Left ventricle myocardium inferior (tissue), 1 donor: ENCODE data around the gene NRIP2. TPM values are rescaled to one million over a fixed set of nuclear protein-coding genes. Genes with fewer than 3 reads are reported as not detected.

ENCODE experiments used
- DNase-seq: peaks from one replicate; pipeline ENCODE4 v3.0.0-alpha.2; 2020
- H3K27ac ChIP-seq: fragments of 200-600 bp; replicated peaks from 2 replicates; pipeline ENCODE4 v1.8.0; 2021
- H3K27me3 ChIP-seq: fragments of 200-600 bp; 2 replicates; pipeline ENCODE4 v1.8.0; 2021; ENCODE audit warnings: low read depth
- H3K36me3 ChIP-seq: fragments of 200-600 bp; 2 replicates; pipeline ENCODE4 v1.8.0; 2021
- H3K4me1 ChIP-seq: fragments of 200-600 bp; 2 replicates; pipeline ENCODE4 v1.8.0; 2021
- H3K4me3 ChIP-seq: fragments of 200-600 bp; 2 replicates; pipeline ENCODE4 v1.8.0; 2021; ENCODE audit warnings: mild to moderate bottlenecking, moderate library complexity
- H3K9me3 ChIP-seq: fragments of 200-600 bp; replicated peaks from 2 replicates; pipeline ENCODE4 v1.8.0; 2021
- intact Hi-C: fragments of 100-400 bp; cut with micrococcal nuclease; formaldehyde crosslinking; loops from one replicate; pipeline ENCODE4 v1.11.0; 2022
- total RNA-seq: library from RNA; stranded (reverse); fragmentation: NEBNext Ultra II Directional; extraction: Animal tissue kit (Norgen Biotek cat#: 25700); gene quantifications from one replicate; pipeline ENCODE4 v1.2.1, GENCODE V29; 2021
- TF ChIP-seq, protein P1 (sequence below): fragments of 200-600 bp; IDR thresholded peaks from 2 replicates; pipeline ENCODE4 v1.8.0; 2021; ENCODE audit warnings: antibody characterized with exemption, mild to moderate bottlenecking, borderline replicate concordance
- donor health status: DM: no; HTN: yes; CAD: no; lungs with severe emphysema.

The NRIP2 gene
- total RNA-seq, 1 donor from 2014 or later = 1.2 TPM

DNA sequence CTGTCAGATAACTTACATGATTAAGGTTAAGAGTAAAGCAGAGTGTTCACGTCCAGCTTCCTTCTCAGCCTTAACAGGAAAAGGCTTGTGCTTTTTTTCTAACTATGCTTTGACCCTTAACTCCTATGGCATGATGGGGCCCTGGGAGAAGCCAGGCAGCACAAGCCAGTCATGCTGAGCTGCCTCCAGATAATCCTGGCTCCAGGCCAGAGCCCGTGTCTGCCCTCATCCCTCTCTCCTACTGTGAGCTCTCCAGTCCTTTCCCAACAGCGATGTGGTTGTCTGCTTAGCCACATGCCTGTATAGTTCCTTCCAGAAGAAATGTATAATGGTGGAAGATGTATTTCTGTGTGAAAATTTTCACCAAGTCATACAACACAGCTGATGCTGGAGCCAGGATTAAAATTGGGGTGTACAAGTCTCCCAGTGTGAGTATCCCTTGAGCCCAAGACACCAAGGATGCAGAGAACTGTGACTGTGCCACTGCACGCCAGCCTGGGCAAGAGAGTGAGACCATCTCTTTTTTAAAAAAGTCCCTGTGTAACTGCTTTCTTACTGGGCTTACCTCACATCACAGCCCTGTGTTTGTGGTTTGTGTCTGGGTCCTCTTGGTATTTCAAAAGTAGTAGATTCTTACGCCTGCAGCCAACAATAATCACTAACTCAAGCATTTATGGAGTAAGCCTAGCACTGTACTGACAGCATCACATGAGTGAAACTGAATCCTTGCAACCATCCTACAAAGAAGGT lies 30.3 kb downstream of the NRIP2 start:
- Histone ChIP-seq H3K36me3 (peaks cover 61% of the 10 kb centered on the region), H3K4me3 (no peak overlapping the region), H3K9me3 (no peaks in the 10 kb centered on the region), H3K4me1 (peaks cover 50% of the 10 kb centered on the region), H3K27me3 (no peaks in the 10 kb centered on the region), H3K27ac (peak overlapping the region; percentile 69)
- TF ChIP-seq, protein P1, sequence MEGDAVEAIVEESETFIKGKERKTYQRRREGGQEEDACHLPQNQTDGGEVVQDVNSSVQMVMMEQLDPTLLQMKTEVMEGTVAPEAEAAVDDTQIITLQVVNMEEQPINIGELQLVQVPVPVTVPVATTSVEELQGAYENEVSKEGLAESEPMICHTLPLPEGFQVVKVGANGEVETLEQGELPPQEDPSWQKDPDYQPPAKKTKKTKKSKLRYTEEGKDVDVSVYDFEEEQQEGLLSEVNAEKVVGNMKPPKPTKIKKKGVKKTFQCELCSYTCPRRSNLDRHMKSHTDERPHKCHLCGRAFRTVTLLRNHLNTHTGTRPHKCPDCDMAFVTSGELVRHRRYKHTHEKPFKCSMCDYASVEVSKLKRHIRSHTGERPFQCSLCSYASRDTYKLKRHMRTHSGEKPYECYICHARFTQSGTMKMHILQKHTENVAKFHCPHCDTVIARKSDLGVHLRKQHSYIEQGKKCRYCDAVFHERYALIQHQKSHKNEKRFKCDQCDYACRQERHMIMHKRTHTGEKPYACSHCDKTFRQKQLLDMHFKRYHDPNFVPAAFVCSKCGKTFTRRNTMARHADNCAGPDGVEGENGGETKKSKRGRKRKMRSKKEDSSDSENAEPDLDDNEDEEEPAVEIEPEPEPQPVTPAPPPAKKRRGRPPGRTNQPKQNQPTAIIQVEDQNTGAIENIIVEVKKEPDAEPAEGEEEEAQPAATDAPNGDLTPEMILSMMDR = no peak
- intact Hi-C loops = no loop called here
- peak; percentile 76 for DNase-seq

GRCh38 chr12:2803635-2804392 lies 31.0 kb downstream of the NRIP2 start:
- Histone ChIP-seq H3K27ac (peak overlapping the region; percentile 69), H3K9me3 (no peaks in the 10 kb centered on the region), H3K4me1 (peaks cover 55% of the 10 kb centered on the region), H3K36me3 (peaks cover 69% of the 10 kb centered on the region), H3K4me3 (no peak overlapping the region), H3K27me3 (no peaks in the 10 kb centered on the region)
- TF ChIP-seq, protein P1 = no peak
- no peak for DNase-seq
- intact Hi-C loops = no loop called here

DNA sequence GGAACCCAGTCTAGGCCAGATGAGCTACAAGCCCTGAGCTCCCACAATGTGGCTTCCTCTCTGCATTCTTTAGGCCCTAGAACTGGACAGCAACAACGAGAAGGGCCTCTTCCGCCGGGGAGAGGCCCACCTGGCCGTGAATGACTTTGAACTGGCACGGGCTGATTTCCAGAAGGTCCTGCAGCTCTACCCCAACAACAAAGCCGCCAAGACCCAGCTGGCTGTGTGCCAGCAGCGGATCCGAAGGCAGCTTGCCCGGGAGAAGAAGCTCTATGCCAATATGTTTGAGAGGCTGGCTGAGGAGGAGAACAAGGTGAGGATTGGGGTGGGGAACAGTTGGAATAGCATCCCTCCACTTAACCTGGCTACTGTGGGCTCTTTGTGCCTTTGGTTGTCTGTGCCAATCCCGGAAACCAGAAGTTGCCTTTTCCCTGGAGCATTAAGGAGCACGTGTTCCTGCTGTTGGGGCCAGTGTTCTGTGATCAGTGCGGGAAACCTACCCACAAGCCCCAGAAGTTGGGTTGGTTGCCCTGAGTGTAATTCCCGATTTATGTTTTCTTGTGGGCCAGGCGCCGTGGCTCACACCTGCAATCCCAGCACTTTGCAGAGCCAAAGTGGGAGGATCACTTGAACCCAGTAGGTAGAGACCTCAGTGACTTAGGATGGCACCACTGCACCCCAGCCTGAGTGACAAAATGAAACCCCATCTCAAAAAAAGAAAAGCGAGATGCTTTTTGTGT lies 33.6 kb downstream of the NRIP2 start:
- Histone ChIP-seq H3K4me3 (no peak overlapping the region), H3K36me3 (peaks cover 80% of the 10 kb centered on the region), H3K9me3 (no peaks in the 10 kb centered on the region), H3K4me1 (peaks cover 76% of the 10 kb centered on the region), H3K27me3 (no peaks in the 10 kb centered on the region), H3K27ac (peak overlapping the region; percentile 26)
- intact Hi-C loops = no loop called here
- TF ChIP-seq, protein P1 = no peak
- DNase-seq = no peak

GRCh38 chr12:2800046-2800570 lies 34.7 kb downstream of the NRIP2 start:
- no peaks in the 10 kb centered on the region for H3K9me3 ChIP-seq
- no peak overlapping the region for H3K27ac ChIP-seq
- DNase-seq = no peak
- H3K4me3 ChIP-seq = no peak overlapping the region
- peaks cover 72% of the 10 kb centered on the region for H3K36me3 ChIP-seq
- intact Hi-C loops = no loop called here
- TF ChIP-seq, protein P1 = no peak
- no peaks in the 10 kb centered on the region for H3K27me3 ChIP-seq
- H3K4me1 ChIP-seq = peaks cover 73% of the 10 kb centered on the region

DNA sequence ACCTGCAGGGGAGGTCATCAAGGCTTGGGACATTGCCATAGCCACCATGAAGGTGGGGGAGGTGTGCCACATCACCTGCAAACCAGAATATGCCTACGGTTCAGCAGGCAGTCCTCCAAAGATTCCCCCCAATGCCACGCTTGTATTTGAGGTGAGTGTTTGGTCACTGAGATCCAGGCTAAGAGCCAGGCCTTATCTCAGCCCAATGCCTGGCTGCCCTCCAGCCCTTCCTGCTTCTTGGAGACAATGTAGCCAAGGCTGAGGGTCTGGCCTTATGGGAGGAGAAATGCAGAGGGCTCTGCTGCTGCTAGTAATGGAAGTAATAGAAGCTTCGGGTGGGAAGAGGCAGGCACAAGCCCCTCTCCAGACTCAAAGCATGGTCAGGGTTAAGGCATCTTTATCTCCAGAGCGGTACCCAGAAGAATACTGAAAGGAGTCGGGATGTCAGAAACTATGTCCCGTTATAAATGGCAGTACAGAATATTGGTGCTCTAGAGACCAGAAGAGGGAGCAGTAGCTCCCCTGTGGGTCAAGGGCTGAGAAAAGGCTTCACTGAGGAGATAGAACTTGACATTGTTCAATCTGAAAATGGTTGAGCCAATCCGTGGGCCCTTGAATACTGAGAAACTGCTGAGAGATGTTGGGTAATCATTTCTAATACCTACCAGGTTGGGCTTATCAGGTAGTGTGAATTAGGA lies 37.0 kb downstream of the NRIP2 start:
- Histone ChIP-seq H3K27ac (peak overlapping the region; percentile 27), H3K36me3 (peaks cover 52% of the 10 kb centered on the region), H3K4me1 (peaks cover 68% of the 10 kb centered on the region), H3K9me3 (no peaks in the 10 kb centered on the region), H3K27me3 (no peaks in the 10 kb centered on the region), H3K4me3 (peak overlapping the region; percentile 7)
- peak; percentile 48 for DNase-seq
- TF ChIP-seq, protein P1 = peak; percentile 24
- intact Hi-C loops = no loop called here
